ENCODE data around the gene HBA1. TPM values are rescaled to one million over a fixed set of nuclear protein-coding genes. Genes with fewer than 3 reads are reported as not detected.
"Not testable (repeated sequence)": the region's sequence is repeated elsewhere in the genome, so short reads cannot be mapped to it uniquely, and the experiment has no call there.

HBA1 gene
- total RNA-seq, 2 donors from 2014 or later, result 174 TPM; not detected in 1

GRCh38 chr16:193441-193840 lies 17.0 kb downstream of the HBA1 start:
- TF ChIP-seq, protein P1, sequence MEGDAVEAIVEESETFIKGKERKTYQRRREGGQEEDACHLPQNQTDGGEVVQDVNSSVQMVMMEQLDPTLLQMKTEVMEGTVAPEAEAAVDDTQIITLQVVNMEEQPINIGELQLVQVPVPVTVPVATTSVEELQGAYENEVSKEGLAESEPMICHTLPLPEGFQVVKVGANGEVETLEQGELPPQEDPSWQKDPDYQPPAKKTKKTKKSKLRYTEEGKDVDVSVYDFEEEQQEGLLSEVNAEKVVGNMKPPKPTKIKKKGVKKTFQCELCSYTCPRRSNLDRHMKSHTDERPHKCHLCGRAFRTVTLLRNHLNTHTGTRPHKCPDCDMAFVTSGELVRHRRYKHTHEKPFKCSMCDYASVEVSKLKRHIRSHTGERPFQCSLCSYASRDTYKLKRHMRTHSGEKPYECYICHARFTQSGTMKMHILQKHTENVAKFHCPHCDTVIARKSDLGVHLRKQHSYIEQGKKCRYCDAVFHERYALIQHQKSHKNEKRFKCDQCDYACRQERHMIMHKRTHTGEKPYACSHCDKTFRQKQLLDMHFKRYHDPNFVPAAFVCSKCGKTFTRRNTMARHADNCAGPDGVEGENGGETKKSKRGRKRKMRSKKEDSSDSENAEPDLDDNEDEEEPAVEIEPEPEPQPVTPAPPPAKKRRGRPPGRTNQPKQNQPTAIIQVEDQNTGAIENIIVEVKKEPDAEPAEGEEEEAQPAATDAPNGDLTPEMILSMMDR (IDR thresholded peaks at IDR 0.05), result no peak
- Histone ChIP-seq H3K36me3 (peaks cover 93% of the 10 kb centered on the region), H3K4me3 (no peak overlapping the region), H3K27ac (no peak overlapping the region), H3K9me3 (no peaks in the 10 kb centered on the region), H3K4me1 (ENCODE audit: control insufficient read depth in 1 of 2, low read depth in 2 of 2) (no peaks in the 10 kb centered on the region), H3K27me3 (replicated peaks; ENCODE audit: insufficient read depth) (no peaks in the 10 kb centered on the region)
- DNase-seq (ENCODE audit: low spot score) (no peak), ATAC-seq (ENCODE audit: insufficient number of reproducible peaks, low FRiP score, low read depth) (no peak)

- no peaks in the 10 kb centered on the region for H3K9me3 ChIP-seq
- H3K27me3 ChIP-seq (replicated peaks; ENCODE audit: insufficient read depth), result no peaks in the 10 kb centered on the region
- H3K36me3 ChIP-seq, result peaks cover 92% of the 10 kb centered on the region
- H3K27ac ChIP-seq, result no peak overlapping the region
- H3K4me1 ChIP-seq (ENCODE audit: control insufficient read depth in 1 of 2, low read depth in 2 of 2), result no peaks in the 10 kb centered on the region
- DNase-seq (ENCODE audit: low spot score) (no peak), ATAC-seq (ENCODE audit: insufficient number of reproducible peaks, low FRiP score, low read depth) (no peak)
- TF ChIP-seq, protein P1 (IDR thresholded peaks at IDR 0.05), result no peak
- no peak overlapping the region for H3K4me3 ChIP-seq
Observed at GRCh38 chr16:194516-194915, 18.0 kb downstream of the HBA1 start.

DNA sequence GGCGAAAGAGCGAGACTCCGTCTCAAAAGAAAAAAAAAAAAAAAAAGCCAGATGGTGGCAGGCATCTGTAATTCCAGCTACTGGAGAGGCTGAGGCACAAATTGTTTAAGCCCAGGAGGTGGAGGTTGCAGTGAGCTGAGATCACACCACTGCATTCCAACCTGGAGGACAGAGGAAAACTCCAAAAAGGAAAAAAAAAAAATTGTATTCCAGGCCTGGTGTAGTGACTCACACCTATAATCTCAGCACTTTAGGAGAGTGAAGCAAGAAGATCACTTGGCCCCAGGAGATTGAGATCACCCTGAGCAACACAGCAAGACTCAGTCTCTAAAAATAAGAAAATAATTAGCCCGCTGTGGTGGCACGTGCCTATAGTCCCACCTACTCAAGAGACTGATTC lies 23.9 kb downstream of the HBA1 start:
- ATAC-seq (ENCODE audit: insufficient number of reproducible peaks, low FRiP score, low read depth) (no peak), DNase-seq (ENCODE audit: low spot score) (no peak)
- H3K4me3 ChIP-seq, result no peak overlapping the region
- peaks cover 66% of the 10 kb centered on the region for H3K36me3 ChIP-seq
- H3K27ac ChIP-seq, result no peak overlapping the region
- H3K4me1 ChIP-seq (ENCODE audit: control insufficient read depth in 1 of 2, low read depth in 2 of 2), result no peaks in the 10 kb centered on the region
- H3K27me3 ChIP-seq (replicated peaks; ENCODE audit: insufficient read depth), result no peaks in the 10 kb centered on the region
- no peaks in the 10 kb centered on the region for H3K9me3 ChIP-seq
- TF ChIP-seq, protein P1 (IDR thresholded peaks at IDR 0.05), result no peak

DNA sequence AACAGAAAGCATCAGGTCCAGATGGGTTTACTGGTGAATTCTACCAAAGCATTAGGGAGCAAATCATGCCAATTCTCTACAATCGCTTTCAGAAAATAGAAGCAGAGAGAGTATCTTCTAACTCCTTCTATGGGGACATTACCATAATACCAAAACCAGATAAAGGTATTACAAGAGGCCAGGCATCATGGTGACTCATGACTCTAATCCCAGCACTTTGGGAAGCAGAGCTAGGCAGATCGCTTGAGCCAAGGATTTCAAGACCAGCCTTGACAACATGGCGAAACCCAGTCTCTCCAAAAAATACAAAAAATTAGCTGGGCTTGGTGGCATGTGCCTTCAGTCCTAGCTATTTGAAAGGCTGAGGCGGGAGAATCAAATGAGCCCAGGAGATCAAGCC lies 26.8 kb downstream of the HBA1 start:
- H3K4me3 ChIP-seq, result no peak overlapping the region
- TF ChIP-seq, protein P1 (IDR thresholded peaks at IDR 0.05), result no peak
- H3K27me3 ChIP-seq (replicated peaks; ENCODE audit: insufficient read depth), result no peaks in the 10 kb centered on the region
- ATAC-seq (ENCODE audit: insufficient number of reproducible peaks, low FRiP score, low read depth) (no peak), DNase-seq (ENCODE audit: low spot score) (no peak)
- no peaks in the 10 kb centered on the region for H3K9me3 ChIP-seq
- H3K27ac ChIP-seq, result no peak overlapping the region
- H3K4me1 ChIP-seq (ENCODE audit: control insufficient read depth in 1 of 2, low read depth in 2 of 2), result no peaks in the 10 kb centered on the region
- peaks cover 66% of the 10 kb centered on the region for H3K36me3 ChIP-seq

GRCh38 chr16:204046-204445 lies 27.6 kb downstream of the HBA1 start:
- peaks cover 65% of the 10 kb centered on the region for H3K36me3 ChIP-seq
- H3K4me1 ChIP-seq (ENCODE audit: control insufficient read depth in 1 of 2, low read depth in 2 of 2); H3K27ac ChIP-seq; H3K9me3 ChIP-seq; H3K4me3 ChIP-seq; DNase-seq (ENCODE audit: low spot score); H3K27me3 ChIP-seq (replicated peaks; ENCODE audit: insufficient read depth); ATAC-seq (ENCODE audit: insufficient number of reproducible peaks, low FRiP score, low read depth): not testable (repeated sequence)

DNA sequence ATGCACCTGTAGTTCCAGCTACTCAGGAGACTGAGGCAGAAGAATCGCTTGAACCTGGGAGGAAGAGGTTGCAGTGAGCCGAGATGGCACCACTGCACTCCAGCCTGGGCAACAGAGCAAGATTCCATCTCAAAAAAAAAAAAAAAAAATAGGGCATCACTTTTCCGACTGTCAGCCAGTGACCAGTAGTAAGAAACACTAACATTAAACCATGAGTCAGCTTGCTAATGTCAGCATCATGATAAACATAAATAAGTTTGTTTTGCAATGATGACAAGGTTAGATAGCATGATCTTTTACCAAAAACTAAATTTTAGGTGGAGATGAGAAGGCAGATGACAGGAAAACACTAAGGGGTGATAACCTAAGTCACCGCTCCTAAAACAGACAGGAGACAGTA lies 32.9 kb downstream of the HBA1 start:
- not testable (repeated sequence) for ATAC-seq (ENCODE audit: insufficient number of reproducible peaks, low FRiP score, low read depth); H3K4me3 ChIP-seq; H3K4me1 ChIP-seq (ENCODE audit: control insufficient read depth in 1 of 2, low read depth in 2 of 2); H3K9me3 ChIP-seq; H3K27me3 ChIP-seq (replicated peaks; ENCODE audit: insufficient read depth); DNase-seq (ENCODE audit: low spot score); H3K27ac ChIP-seq
- H3K36me3 ChIP-seq, result peaks cover 65% of the 10 kb centered on the region

- H3K9me3 ChIP-seq; H3K4me3 ChIP-seq; ATAC-seq (ENCODE audit: insufficient number of reproducible peaks, low FRiP score, low read depth); H3K27ac ChIP-seq; DNase-seq (ENCODE audit: low spot score); H3K4me1 ChIP-seq (ENCODE audit: control insufficient read depth in 1 of 2, low read depth in 2 of 2); H3K27me3 ChIP-seq (replicated peaks; ENCODE audit: insufficient read depth): not testable (repeated sequence)
- H3K36me3 ChIP-seq, result peaks cover 65% of the 10 kb centered on the region
Observed at GRCh38 chr16:211631-212180, 35.2 kb downstream of the HBA1 start.

All from thoracic aorta (tissue), 2 donors.